Choroid plexus epithelial cell (primary cell): ENCODE results near the gene SIGLECL1.

ENCODE experiments used
- DNase-seq: peaks from one replicate; pipeline ENCODE4 v3.0.0-alpha.2; 2010; ENCODE audit warnings: low read depth
- H3K4me3 ChIP-seq: 2 replicates; pipeline ENCODE4 v1.5.1; 2011; ENCODE audit warnings: low read depth, mild to moderate bottlenecking, control low read depth, low read length, moderate library complexity
- CTCF ChIP-seq: conservative IDR thresholded peaks from 2 replicates; pipeline ENCODE4 v1.5.1; 2011; ENCODE audit warnings: low read depth, mild to moderate bottlenecking, control low read depth, inconsistent platforms, low read length, moderate library complexity

SIGLECL1 gene

DNA sequence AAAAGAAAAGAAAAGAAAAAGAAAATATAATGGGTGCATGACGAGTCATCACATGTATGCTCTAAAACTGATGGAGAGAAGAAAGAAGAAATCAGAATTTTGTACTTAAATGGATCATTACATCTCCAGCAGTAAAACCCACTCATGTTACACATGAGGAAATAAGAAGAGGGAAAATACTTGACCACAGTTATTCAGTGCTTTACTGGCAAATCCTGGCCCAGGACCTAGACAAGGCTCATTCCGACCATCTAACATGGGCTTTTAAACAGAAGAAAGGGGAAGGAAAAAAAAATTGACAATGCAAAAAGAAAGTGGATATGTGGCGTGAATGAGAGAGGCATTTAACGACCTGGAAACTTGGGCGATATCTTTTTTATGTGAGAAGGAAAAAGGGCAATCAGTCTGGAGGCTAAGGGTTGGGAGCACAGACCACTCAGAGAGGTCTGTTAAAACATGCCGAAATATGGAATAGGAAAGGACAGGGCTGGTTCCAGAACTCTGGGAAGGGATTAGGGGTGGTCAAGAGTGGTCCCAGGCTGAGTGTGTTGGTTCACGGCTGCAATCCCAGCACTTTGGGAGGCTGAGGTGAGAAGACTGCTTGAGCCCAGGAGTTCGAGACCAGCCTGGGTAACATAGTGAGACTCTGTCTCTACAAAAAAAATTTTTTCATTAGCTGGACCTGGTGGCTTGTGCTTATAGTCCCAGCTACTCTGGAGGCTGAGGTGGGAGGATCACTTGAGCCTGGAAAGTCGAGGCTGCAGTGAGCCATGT is 1.6 kb downstream of the SIGLECL1 start:
- TF ChIP-seq CTCF: no peak
- no peak for DNase-seq
- H3K4me3 ChIP-seq: no peak overlapping the region

DNA sequence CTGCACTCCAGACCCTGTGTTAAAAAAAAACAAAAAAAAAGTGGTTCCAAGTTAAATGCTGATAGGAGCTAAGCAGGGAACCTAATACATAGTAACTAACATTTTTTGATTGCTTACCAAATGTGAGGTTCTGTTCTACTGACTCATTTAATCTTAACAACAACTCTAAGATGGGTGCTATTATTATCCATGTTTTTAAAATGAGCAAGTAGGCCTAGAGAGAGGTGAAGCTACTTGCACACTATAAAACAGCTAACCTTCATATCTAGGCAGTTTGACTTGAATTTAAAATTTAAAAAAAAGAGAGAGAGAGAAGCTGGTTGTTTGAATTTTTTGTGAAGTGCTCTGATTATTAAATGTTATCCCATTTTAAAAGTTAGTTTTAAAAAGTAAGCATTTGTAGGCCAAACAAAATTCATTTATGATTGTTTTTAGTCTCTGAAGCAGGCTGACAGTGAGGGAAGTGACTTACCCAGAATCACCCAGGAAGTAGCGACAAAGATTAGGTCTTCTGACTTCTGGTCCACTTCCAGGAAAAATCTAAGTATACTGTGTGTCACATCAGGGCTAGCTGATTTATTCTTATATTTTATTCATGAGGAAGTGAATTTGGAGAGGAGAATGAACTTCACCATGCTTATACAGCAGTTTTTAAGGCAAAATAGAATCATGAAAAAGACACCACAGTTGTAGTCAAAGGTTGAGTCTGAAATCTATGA is 2.4 kb downstream of the SIGLECL1 start:
- no peak for TF ChIP-seq CTCF
- no peak for DNase-seq
- no peak overlapping the region for H3K4me3 ChIP-seq

DNA sequence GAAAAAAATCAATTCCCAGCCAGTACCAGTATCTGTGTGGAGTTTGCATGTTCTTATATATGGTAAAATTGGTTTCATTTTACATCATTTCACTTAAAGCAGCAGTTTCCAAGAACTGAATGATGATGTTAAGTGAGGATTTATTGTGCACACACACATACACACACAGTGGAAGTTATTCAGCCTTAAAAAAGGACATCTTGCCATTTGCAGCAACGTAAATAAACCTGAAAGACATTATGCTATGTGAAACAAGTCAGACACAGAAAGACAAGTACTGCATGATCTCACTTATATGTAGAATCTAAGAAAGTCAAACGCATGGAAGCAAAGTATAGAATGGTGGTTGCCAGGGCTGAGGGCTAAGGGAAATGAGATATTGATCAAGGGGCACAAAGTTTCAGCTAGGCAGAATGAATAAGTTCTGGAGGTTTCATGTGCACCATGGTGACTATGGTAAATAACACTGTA is 5.3 kb downstream of the SIGLECL1 start:
- no peak for TF ChIP-seq CTCF
- no peak overlapping the region for H3K4me3 ChIP-seq
- DNase-seq: no peak

DNA sequence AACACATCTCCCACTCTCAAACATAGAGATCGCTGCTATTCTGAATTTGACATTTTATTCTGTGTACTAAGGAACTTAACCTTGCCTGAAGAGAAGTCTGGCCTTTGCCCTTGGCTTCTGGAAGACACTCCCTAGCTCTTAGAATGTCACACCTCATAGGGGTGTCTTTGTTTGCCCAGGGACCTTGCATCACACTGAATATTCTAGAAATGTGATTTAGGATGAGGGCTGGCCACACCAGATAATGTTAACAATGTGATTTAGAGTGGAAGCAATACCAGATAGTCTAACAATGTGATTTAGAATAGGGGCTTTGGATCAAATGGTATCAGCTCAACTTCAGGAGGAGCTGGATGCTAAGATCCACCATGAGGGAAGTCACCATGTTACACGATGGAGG is 6.6 kb downstream of the SIGLECL1 start:
- no peak for DNase-seq
- H3K4me3 ChIP-seq: no peak overlapping the region
- no peak for TF ChIP-seq CTCF

DNA sequence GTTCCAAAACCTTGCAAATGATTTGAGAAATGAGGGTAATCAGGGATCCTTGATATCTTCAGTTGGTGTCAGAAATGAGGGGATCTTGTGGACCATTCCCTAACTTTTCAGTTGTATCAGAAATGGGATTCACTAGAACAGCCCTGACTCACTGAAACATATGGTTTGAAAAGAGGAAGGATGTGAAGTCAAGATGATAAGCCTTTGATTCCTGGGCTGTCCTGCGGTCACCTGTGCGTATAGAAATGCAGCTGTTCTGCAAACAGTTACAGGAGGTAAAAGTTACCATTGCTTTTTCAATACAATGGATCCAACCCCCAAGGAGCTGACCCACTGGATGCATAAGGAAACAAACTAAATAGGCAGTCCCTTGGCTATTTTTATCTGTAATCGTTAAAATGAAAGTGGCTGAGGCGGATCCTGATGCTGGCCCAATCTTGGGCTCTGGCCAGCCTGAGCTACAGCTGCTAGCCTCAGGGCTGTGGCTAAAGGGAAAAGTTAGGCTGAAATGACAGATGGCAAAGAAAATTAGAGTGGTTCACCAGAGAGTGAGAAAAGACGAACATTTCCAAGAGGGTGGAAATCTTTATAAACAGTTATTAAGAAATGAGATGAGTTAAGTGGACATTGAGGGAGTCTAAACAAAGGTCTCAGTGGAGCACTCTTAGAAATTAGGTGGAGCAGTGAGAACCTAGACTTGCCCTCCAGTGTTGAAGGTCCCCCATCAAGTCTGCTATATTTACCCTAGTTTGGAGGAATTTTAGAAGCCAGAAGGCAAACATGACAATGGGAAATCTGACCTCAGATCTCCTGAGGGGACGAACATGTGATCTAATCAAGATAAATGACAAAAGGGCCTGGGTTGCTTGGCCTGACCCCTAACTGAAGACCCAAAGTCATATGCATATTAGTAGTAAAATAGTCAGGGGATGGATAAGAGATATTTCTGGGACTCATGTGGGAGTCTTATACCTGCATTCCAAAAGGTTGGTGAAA is 7.6 kb downstream of the SIGLECL1 start:
- no peak for DNase-seq
- no peak for TF ChIP-seq CTCF
- H3K4me3 ChIP-seq: no peak overlapping the region

DNA sequence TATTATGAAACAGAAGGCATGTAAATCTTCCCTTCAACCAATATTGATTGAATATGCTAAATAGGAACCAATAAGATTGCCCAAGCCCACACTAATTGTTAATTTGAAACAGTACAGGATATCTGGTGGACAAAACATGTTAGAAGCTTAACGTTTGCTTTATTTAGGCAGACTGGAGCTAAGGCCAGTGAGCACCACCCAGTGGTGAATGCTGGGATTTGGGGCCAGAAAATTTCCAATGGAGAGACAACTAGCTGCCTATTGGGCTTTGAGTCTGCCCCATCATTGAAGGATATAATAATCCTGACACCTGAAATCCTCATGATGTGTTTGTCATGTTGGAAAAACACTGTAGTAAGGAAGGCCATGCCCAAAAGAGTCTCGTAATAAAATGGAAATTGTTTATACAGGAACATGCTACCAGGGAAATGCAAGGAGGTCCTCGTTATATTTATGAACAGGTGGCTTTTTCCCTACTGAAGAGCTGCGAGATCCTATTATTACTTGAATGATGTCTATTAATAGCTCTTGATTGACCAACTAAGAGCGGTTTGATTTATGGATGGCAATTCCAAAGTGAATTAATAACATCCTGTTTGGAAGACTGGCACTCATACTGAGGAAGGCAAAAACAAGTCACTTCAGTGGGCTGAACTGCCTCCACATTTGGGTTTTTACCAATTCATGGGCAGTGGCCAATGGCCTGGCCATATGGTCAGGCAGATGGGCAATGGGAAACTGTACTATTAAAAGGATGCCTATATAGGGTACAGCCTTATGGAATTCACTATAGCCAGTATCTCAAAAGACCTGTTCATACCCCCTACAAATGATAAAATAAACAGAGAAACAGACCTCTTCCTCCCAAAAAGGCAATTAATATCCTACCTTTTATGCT is 8.7 kb downstream of the SIGLECL1 start:
- TF ChIP-seq CTCF: peak; percentile 90
- no peak overlapping the region for H3K4me3 ChIP-seq
- DNase-seq: peak; percentile 67
